Stomach (tissue), 4 donors: ENCODE data around the gene TXNDC5.

Source experiments
- CTCF ChIP-seq, 7 experiments: fragments of 450-650 bp in 4 of 7; fragments of 200-600 bp in 3 of 7; sonication (generic) in 3 of 7; IDR thresholded peaks; one replicate each; pipeline ENCODE4 v1.5.1; 2016 to 2019; ENCODE audit warnings: antibody characterized with exemption in 7 of 7, control low read depth in 2 of 7, mild to moderate bottlenecking in 1 of 7
- EP300 ChIP-seq: sonication (generic); formaldehyde crosslinking; IDR thresholded peaks from one replicate; pipeline ENCODE4 v1.6.1; 2017; ENCODE audit warnings: antibody characterized with exemption
- POLR2AphosphoS5 ChIP-seq, 3 donors: sonication (generic); formaldehyde crosslinking; IDR thresholded peaks; one replicate each; pipeline ENCODE4 v1.6.1; 2016; ENCODE audit warnings: antibody characterized with exemption in 3 of 3

GRCh38 chr6:7832904-7833750 is 77.5 kb downstream of the TXNDC5 start:
- no peak for TF ChIP-seq EP300
- TF ChIP-seq CTCF (IDR thresholded peaks at IDR 0.05), result no peak
- TF ChIP-seq POLR2AphosphoS5 (IDR thresholded peaks at IDR 0.05), result no peak
